HG03378 (cell line): ENCODE data around the gene PRODH2.
"Not testable (repeated sequence)": the region's sequence is repeated elsewhere in the genome, so short reads cannot be mapped to it uniquely, and the experiment has no call there.

Experiments
- ATAC-seq: cut with Tn5 transposase; IDR thresholded peaks from one replicate; pipeline ENCODE4 v1.9.1; 2021; ENCODE audit warnings: mild to moderate bottlenecking, moderate library complexity; ENCODE audit not compliant: unreplicated experiment

Gene PRODH2

GRCh38 chr19:35782589-35782988 lies 30.1 kb downstream of the PRODH2 start:
- ATAC-seq = no peak

DNA sequence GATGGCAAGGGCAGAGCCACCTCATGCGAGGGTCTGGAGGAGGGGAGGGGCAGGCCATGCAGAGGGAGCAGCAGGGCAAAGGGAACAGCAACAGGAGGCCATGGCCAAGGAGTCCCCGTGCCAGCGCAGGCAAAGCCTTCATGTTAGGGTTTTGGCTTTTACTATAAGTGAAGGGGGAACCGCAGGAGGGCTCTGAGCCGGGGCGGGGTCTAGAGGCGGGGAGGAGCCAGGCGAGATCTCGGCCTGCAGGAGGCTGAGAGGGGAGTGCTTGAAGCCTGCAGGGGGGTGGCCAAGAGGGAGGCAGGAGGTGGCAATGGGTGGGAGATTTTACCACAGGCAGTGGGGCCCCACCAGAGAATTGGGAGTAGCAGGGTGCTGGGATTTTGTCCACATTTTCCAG lies 31.0 kb downstream of the PRODH2 start:
- no peak for ATAC-seq

DNA sequence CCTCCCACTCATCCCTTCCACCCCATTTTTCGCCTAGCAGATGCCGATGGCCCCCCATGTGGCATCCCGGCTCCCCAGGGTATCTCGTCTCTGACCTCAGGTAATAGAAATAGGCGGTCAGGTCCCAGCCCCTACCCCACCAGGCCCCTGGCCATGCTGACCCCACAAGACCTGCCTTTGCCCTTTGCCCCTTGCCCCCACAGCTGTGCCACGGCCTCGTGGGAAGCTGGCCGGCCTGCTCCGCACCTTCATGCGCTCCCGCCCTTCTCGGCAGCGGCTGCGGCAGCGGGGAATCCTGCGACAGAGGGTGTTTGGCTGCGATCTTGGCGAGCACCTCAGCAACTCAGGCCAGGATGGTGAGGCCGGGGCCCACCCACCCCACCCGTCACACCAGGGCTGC lies 31.9 kb downstream of the PRODH2 start:
- ATAC-seq = no peak

DNA sequence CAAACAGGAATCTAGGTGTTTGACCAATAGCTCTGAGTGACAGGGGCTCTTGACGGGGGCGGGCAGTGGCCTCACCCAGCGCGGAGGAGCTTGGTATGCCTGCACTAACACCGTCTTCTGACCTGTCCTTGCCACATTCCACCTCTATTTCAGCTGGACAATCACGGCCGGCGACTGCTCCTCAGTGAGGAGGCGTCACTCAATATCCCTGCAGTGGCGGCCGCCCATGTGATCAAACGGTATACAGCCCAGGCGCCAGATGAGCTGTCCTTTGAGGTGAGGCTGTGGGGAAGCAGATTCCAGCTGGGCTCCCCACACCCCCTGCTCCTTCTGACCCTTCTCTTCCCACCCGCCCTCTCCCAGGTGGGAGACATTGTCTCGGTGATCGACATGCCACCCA lies 32.6 kb downstream of the PRODH2 start:
- no peak for ATAC-seq

DNA sequence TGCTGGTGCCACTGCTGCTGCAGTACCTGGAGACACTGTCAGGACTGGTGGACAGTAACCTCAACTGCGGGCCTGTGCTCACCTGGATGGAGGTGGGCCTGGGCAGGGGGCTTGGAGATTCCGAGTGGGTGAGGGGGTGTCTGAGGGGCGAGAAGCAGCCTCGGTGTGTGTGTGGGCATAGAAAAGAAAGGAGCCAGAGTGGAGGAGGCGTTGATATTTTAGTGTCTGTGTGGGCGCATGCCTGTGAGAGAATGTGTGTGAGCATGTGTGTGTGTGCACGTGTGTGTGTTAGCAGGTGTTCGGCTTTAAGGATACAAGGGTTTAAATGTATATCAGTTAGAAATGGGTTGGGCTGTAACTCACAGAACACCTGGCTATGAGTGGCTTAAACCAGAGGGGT lies 33.6 kb downstream of the PRODH2 start:
- ATAC-seq = no peak

- ATAC-seq = no peak
Observed at GRCh38 chr19:35777961-35778360, 34.7 kb downstream of the PRODH2 start.

DNA sequence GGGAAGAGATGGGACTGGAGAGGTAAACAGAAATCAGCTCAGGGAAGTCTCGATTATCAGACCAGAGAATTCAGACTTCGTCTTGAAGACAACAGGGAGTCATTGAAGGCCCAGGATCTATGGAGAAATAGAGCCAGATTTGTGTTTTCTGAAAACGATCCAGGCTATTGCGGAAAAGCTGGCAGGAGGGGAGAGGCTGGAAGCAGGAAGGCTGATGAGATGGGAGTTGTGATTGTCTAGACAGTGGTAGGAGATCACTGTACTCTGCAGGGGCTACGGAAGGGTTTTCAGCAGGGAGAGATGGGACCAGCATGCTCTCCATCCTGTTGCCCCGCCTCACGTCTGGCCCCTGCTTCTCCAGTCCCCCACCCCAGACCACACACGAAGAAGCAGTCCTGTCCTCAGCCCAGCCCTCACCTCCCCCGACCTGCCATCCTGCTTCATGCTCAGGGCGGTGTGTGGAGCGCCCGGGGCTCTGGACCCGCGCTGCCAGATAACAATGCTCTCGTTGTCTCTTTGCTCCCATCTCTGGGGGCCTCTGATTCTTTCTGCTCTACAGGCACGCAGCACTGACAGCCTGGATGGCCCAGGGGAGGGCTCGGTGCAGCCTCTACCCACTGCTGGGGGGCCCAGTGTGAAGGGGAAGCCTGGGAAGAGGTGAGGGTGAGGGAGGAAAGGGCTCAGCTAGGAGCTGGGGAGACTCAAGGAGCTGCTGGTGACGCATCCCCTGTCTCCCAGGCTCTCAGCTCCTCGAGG lies 35.4 kb downstream of the PRODH2 start:
- ATAC-seq = no peak

GRCh38 chr19:35776102-35776788 lies 36.4 kb downstream of the PRODH2 start:
- ATAC-seq = no peak

- ATAC-seq = peak; percentile 88
Observed at GRCh38 chr19:35775298-35776101, 37.1 kb downstream of the PRODH2 start, which contains the start of gene ARHGAP33. ARHGAP33 (plus strand) TSS chr19:35775564; CDS start chr19:35775659, 95 bp downstream.

DNA sequence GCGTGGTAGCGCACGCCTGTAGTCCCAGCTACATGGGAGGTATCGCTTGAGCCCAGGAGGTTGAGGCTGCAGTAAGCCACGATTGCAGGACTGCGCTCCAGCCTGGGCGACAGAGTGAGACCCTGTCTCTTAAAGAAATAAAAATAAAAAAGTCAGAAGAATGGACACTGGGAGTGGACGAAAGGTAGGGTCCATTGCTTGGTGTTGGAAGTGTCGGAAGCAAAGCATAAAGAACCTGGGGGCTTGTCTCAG lies 37.7 kb downstream of the PRODH2 start:
- ATAC-seq = no peak

GRCh38 chr19:35774274-35775045 lies 38.2 kb downstream of the PRODH2 start:
- ATAC-seq = no peak

DNA sequence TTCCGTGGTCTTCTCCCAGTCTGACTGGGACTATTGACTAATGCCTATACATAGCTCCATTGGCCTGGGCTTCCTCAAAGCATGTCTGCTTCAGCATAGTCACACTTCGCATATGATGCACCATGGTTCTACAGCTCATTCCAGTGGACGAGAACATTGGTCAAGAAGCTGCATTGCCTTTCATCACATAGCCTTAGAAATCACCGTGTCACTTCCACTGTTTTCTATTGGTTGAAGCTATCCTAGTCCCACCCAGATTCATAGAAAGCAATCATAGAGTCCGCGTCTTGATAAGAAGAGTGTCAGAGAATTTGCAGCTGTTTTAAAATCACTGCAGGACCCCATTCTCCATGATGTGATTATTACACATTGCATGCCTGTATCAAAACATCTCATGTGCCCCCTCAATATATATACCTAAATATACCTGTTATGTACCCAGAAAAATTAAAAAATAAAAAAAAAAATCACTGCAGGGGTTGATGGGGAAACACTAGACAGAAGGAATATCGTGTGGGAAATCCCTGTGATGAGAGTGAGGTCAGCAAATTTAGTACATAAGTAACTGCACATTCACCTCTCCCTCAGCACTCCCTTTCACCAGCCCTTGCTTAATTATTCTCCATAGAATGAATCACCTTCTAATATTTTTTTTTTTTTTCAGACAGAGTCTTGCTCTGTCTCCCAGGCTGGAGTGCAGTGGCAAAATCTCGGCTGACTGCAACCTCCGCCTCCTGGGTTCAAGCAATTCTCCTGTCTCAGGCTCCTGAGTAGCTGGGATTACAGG lies 39.4 kb downstream of the PRODH2 start:
- ATAC-seq = no peak

- not testable (repeated sequence) for ATAC-seq
Observed at GRCh38 chr19:35772362-35772761, 40.3 kb downstream of the PRODH2 start.

DNA sequence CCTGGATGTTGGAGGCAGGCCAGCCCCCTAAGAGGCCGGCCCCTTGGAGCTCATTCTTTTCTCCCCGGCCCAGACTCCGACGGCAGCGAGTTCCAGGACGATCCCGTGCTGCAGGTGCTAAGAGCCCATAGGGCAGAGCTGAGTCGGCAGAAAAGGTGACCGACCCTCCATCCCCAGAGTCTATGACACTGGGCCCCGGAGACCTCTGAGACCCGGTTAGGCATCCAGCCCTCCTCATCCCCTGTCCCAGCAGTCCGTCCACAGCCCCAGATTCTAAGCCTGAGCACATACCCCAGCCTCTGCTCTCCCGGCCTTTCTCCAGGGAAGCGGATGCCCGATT lies 44.6 kb downstream of the PRODH2 start:
- ATAC-seq = no peak

GRCh38 chr19:35767288-35768081 lies 45.2 kb downstream of the PRODH2 start:
- no peak for ATAC-seq

- ATAC-seq = no peak
Observed at GRCh38 chr19:35766571-35767104, 46.0 kb downstream of the PRODH2 start.

DNA sequence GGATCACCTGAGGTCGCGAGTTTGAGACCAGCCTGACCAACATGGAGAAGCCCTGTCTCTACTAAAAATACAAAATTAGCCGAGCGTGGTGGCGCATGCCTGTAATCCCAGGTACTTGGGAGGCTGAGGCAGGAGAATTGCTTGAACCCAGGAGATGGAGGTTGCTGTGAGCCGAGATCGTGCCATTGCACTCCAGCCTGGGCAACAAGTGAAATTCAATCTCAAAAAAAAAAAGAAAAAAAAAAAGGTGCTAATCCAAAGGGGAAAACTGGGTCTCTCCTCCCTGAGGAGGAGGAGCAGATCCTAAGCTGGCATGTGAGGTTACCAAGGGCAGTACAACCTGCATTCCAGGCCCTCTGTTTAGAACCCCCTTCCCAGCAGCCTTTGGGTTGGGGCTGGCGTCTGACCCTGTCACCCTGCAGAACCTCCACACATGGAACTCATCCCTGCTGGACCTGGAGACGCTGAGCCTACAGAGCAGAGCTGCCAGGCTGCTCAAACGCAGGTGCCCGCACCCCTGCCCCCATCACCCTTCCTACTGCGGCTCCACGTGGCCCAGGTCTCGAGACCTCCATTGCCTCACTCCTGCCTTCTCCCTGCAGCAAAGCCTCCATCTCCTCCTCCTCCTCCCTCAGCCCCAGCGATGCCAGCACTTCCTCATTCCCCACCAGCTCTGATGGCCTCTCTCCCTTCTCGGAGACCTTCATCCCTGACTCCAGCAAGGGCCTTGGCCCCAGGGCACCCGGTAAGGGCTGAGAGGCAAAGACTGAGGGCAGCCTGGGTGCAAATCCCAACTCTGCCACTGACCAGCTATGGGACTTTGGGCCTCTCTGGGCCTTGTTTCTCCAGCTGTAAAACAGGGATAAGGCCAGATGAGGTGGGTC lies 48.0 kb downstream of the PRODH2 start:
- no peak for ATAC-seq

- ATAC-seq = no peak
Observed at GRCh38 chr19:35760711-35761349, 51.8 kb downstream of the PRODH2 start.
